Measurements from ENCODE around the gene CCHCR1. TPM values are rescaled to one million over a fixed set of nuclear protein-coding genes. Genes with fewer than 3 reads are reported as not detected.

Gene CCHCR1
- total and polyA plus RNA-seq, 2 of the 13 experiments (the other 11 are each of a cell fraction or from before 2014, with no cell fraction given), result 14.6 to 28.2 TPM

- TF ChIP-seq KLF11 (CRISPR knock-in tag; IDR thresholded peaks at IDR 0.05), result no peak
- no peak for TF ChIP-seq ZFP91 (CRISPR knock-in tag; IDR thresholded peaks at IDR 0.05; ENCODE audit: borderline replicate concordance)
- no peak for TF ChIP-seq TAF15 (IDR thresholded peaks at IDR 0.05; ENCODE audit: low read depth, low read length, poor library complexity, severe bottlenecking)
- peak; percentile 46; the same call in 1 of the 2 replicates for TF ChIP-seq ARID3A (IDR thresholded peaks at IDR 0.05; ENCODE audit: low read depth, low read length)
- TF ChIP-seq PLRG1 (conservative IDR thresholded peaks at IDR 0.05), result no peak
- TF ChIP-seq PAXIP1 (CRISPR knock-in tag; conservative IDR thresholded peaks at IDR 0.05), result peak; percentile 57; the same call in 1 of the 2 replicates
- TF ChIP-seq KDM3A (CRISPR knock-in tag; IDR thresholded peaks at IDR 0.05; ENCODE audit: low read depth), result no peak
- no peak for TF ChIP-seq MAFF (IDR thresholded peaks at IDR 0.05; ENCODE audit: low read depth, low read length)
- TF ChIP-seq SOX5 (CRISPR knock-in tag; IDR thresholded peaks at IDR 0.05; ENCODE audit: borderline replicate concordance), result peak; percentile 95
- no peak; the same call in 1 of the 2 replicates for TF ChIP-seq FOXA3 (CRISPR knock-in tag; IDR thresholded peaks at IDR 0.05)
- no peak for TF ChIP-seq ZNF691 (CRISPR knock-in tag; IDR thresholded peaks at IDR 0.05; ENCODE audit: borderline replicate concordance, low read depth)
- TF ChIP-seq NCOA1 (CRISPR knock-in tag; IDR thresholded peaks at IDR 0.05), result no peak
- TF ChIP-seq SYNCRIP (IDR thresholded peaks at IDR 0.05; ENCODE audit: insufficient read depth, low read depth, low read length), result no peak
- TF ChIP-seq SOX6 (IDR thresholded peaks at IDR 0.05), result no peak
- TF ChIP-seq SOX6 (CRISPR knock-in tag; IDR thresholded peaks at IDR 0.05), result peak; percentile 74; the same call in 1 of the 2 replicates
- no peak for TF ChIP-seq PBX3 (CRISPR knock-in tag; IDR thresholded peaks at IDR 0.05; ENCODE audit: borderline replicate concordance)
- TF ChIP-seq ZNF678 (CRISPR knock-in tag; IDR thresholded peaks at IDR 0.05), result no peak
- no peak for TF ChIP-seq SP140L (CRISPR knock-in tag; IDR thresholded peaks at IDR 0.05; ENCODE audit: borderline replicate concordance)
- no peak for TF ChIP-seq ATF2 (CRISPR knock-in tag; IDR thresholded peaks at IDR 0.05)
Observed at GRCh38 chr6:31092769-31093505, 64.7 kb downstream of the CCHCR1 start (continued).

Measured in HepG2 (cell line).